A549 (cell line): ENCODE measurements around the gene BCL2L12. TPM values are rescaled to one million over a fixed set of nuclear protein-coding genes. Genes with fewer than 3 reads are reported as not detected.

Experiments used
- ATAC-seq, 2 experiments: fragments of 200-7000 bp in 1 of 2; fragments of >200 bp in 1 of 2; cut with Nextera tagmentation in 1 of 2; cut with Tn5 transposase in 1 of 2; 3 replicates each; pipeline versions ENCODE4 v1.8.0 to v1.9.1; 2018 to 2020; ENCODE audit warnings: mild to moderate bottlenecking in 1 of 2, moderate library complexity in 1 of 2
- CTCF ChIA-PET: fragments of 300-600 bp; sonication (Branson Sonifier 250); formaldehyde crosslinking; extraction: SDS; loops from one replicate; lab custom pipeline; 2021; ENCODE audit warnings: antibody characterized with exemption, inconsistent platforms; lab: Yijun Ruan, JAX
- POLR2A ChIA-PET: fragments of 350-600 bp; formaldehyde crosslinking; extraction: SDS; loops from one replicate; lab custom pipeline; 2021; ENCODE audit warnings: antibody characterized with exemption, inconsistent platforms; lab: Yijun Ruan, JAX
- DNase-seq, 2 experiments: peaks; one replicate each; pipeline versions ENCODE4 v3.0.0 to v3.0.0-alpha.2; 2011 to 2016; ENCODE audit warnings: low read depth in 1 of 2, low spot score in 1 of 2
- FAIRE-seq: peaks from 2 replicates; lab custom pipeline; 2011; peaks lifted over from hg19 to GRCh38; lab: Jason Lieb, UNC
- H3K27ac ChIP-seq, 2 experiments: fragments of >200 bp; sonication (Bioruptor Twin); formaldehyde crosslinking; 3 replicates each; pipeline ENCODE4 v1.5.1; 2016 to 2017
- H3K4me1 ChIP-seq: fragments of >200 bp; sonication (Bioruptor Twin); formaldehyde crosslinking; 3 replicates; pipeline ENCODE4 v1.6.1; 2016
- H3K4me2 ChIP-seq: fragments of >200 bp; sonication (Bioruptor Twin); formaldehyde crosslinking; 3 replicates; pipeline ENCODE4 v1.6.1; 2016
- H3K4me3 ChIP-seq: fragments of >200 bp; sonication (Bioruptor Twin); formaldehyde crosslinking; 3 replicates; pipeline ENCODE4 v1.5.1; 2016
- H3K9me3 ChIP-seq: fragments of >200 bp; sonication (Bioruptor Twin); formaldehyde crosslinking; 3 replicates; pipeline ENCODE4 v1.6.1; 2016
- ATOH8 ChIP-seq: fragments of 250-450 bp; sonication (Bioruptor Pico); IDR thresholded peaks from 2 replicates; pipeline ENCODE4 v1.5.0; 2020; ENCODE audit warnings: low read depth, mild to moderate bottlenecking, moderate library complexity
- CHD2 ChIP-seq: fragments of 150-350 bp; IDR thresholded peaks from 2 replicates; pipeline ENCODE4 v1.6.1; 2014; ENCODE audit warnings: low read length; ENCODE audit not compliant: partially characterized antibody
- EHF ChIP-seq: fragments of 250-450 bp; sonication (Bioruptor Pico); IDR thresholded peaks from 2 replicates; pipeline ENCODE4 v1.5.0; 2020; ENCODE audit warnings: mild to moderate bottlenecking
- ESRRA ChIP-seq: fragments of 150-350 bp; IDR thresholded peaks from 2 replicates; pipeline ENCODE4 v1.6.1; 2014; ENCODE audit warnings: mild to moderate bottlenecking, low read length, borderline replicate concordance
- GATA3 ChIP-seq: IDR thresholded peaks from 2 replicates; pipeline ENCODE4 v1.6.1; 2012; ENCODE audit warnings: borderline replicate concordance
- HMGXB4 ChIP-seq: fragments of 250-450 bp; sonication (Bioruptor Pico); IDR thresholded peaks from 2 replicates; pipeline ENCODE4 v1.5.0; 2021; ENCODE audit warnings: mild to moderate bottlenecking, moderate library complexity, borderline replicate concordance
- HOXA7 ChIP-seq: fragments of 250-450 bp; sonication (Bioruptor Pico); IDR thresholded peaks from 2 replicates; pipeline ENCODE4 v1.5.0; 2020; ENCODE audit warnings: mild to moderate bottlenecking, moderate library complexity
- JUN ChIP-seq, 2 experiments: fragments of >200 bp; sonication (Bioruptor Twin); formaldehyde crosslinking; IDR thresholded peaks; 2 replicates in 1 of 2; 3 replicates in 1 of 2; pipeline ENCODE4 v1.6.1; 2016 to 2017
- MAX ChIP-seq: IDR thresholded peaks from 2 replicates; pipeline ENCODE4 v1.6.1; 2012
- NR3C1 ChIP-seq: fragments of >200 bp; sonication (Bioruptor Twin); formaldehyde crosslinking; IDR thresholded peaks from 3 replicates; pipeline ENCODE4 v1.6.1; 2017
- PBX3 ChIP-seq: IDR thresholded peaks from 2 replicates; pipeline ENCODE4 v1.6.1; 2012
- PHF8 ChIP-seq: fragments of 200-600 bp; sonication (generic); IDR thresholded peaks from 2 replicates; pipeline ENCODE4 v1.6.1; 2016; ENCODE audit warnings: low read depth, mild to moderate bottlenecking, antibody characterized with exemption, moderate library complexity, borderline replicate concordance
- RCOR1 ChIP-seq: fragments of 150-350 bp; IDR thresholded peaks from 2 replicates; pipeline ENCODE4 v1.6.1; 2014; ENCODE audit warnings: antibody characterized with exemption, low read length, low read depth
- TFCP2L1 ChIP-seq: fragments of 250-450 bp; sonication (Bioruptor Pico); IDR thresholded peaks from 2 replicates; pipeline ENCODE4 v1.5.0; 2021; ENCODE audit warnings: mild to moderate bottlenecking
- TP53 ChIP-seq: fragments of 250-450 bp; sonication (Bioruptor Pico); IDR thresholded peaks from 2 replicates; pipeline ENCODE4 v1.5.0; 2021; ENCODE audit warnings: mild to moderate bottlenecking, moderate library complexity
- USF2 ChIP-seq: fragments of 450-650 bp; IDR thresholded peaks from 2 replicates; pipeline ENCODE4 v1.6.1; 2014; ENCODE audit warnings: antibody characterized with exemption
- ZFP36 ChIP-seq: fragments of 450-650 bp; IDR thresholded peaks from 2 replicates; pipeline ENCODE4 v1.6.1; 2014; ENCODE audit warnings: borderline replicate concordance; ENCODE audit not compliant: partially characterized antibody
- ZNF302 ChIP-seq: fragments of 250-450 bp; sonication (Bioruptor Pico); IDR thresholded peaks from 2 replicates; pipeline ENCODE4 v1.9.0; 2021; ENCODE audit warnings: inconsistent platforms, mild to moderate bottlenecking, moderate library complexity
- WGBS: methylation state at CpG from one replicate; pipeline ENCODE4 v1.1.6; 2017; ENCODE audit errors: missing lambda C conversion rate; 5-methylcytosine and 5-hydroxymethylcytosine counted together
- polyA plus RNA-seq, 4 experiments: library from polyadenylated mRNA; depleted of rRNA in 3 of 4; stranded (reverse); fragments of >200 nt; fragmentation: RNase III in 1 of 4; extraction: RNeasy Plus Mini Kit Qiagen cat#74134 plus additional on column Dnase treatment in 1 of 4; gene quantifications; 2 replicates in 3 of 4; 3 replicates in 1 of 4; pipeline ENCODE4 v1.2.3, GENCODE V29; 2011 to 2017
- TF ChIP-seq, protein P1 (sequence below): fragments of 200-600 bp; sonication (generic); IDR thresholded peaks from 2 replicates; pipeline ENCODE4 v1.6.1; 2016; ENCODE audit warnings: antibody characterized with exemption, mild to moderate bottlenecking, moderate library complexity

BCL2L12 gene
- polyA plus RNA-seq, 2 of the 4 experiments (the other 2 are of a cell fraction): 26.6 to 53.0 TPM

- TF ChIP-seq, protein P1, sequence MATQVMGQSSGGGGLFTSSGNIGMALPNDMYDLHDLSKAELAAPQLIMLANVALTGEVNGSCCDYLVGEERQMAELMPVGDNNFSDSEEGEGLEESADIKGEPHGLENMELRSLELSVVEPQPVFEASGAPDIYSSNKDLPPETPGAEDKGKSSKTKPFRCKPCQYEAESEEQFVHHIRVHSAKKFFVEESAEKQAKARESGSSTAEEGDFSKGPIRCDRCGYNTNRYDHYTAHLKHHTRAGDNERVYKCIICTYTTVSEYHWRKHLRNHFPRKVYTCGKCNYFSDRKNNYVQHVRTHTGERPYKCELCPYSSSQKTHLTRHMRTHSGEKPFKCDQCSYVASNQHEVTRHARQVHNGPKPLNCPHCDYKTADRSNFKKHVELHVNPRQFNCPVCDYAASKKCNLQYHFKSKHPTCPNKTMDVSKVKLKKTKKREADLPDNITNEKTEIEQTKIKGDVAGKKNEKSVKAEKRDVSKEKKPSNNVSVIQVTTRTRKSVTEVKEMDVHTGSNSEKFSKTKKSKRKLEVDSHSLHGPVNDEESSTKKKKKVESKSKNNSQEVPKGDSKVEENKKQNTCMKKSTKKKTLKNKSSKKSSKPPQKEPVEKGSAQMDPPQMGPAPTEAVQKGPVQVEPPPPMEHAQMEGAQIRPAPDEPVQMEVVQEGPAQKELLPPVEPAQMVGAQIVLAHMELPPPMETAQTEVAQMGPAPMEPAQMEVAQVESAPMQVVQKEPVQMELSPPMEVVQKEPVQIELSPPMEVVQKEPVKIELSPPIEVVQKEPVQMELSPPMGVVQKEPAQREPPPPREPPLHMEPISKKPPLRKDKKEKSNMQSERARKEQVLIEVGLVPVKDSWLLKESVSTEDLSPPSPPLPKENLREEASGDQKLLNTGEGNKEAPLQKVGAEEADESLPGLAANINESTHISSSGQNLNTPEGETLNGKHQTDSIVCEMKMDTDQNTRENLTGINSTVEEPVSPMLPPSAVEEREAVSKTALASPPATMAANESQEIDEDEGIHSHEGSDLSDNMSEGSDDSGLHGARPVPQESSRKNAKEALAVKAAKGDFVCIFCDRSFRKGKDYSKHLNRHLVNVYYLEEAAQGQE: no peak
- no peak for TF ChIP-seq PHF8
- TF ChIP-seq JUN (IDR thresholded peaks at IDR 0.05): no peak
- TF ChIP-seq USF2: no peak
- TF ChIP-seq MAX: no peak
Measured at GRCh38 chr19:49653466-49653806, 12.3 kb upstream of the BCL2L12 start (continued).

DNA sequence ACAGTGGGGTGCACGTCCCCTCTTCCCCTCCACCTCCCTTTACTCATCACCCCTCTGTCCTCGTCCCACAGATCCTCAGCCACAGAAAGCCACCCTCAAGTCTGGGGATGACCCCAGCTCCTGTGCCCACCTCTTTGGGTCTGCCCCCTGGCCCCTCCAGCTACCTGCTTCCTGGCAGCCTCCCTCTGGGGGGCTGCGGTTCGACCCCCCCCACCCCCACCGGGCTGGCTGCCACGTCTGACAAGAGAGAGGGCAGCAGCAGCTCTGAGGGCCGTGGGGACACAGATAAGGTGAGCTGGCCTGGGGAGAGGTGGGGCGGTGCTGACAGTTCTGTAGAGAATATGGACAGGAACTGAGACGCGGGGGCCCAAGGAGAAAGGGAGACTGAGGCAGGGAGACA lies 11.2 kb upstream of the BCL2L12 start:
- WGBS: 93% methylated on average over 8 of the region's 10 CpGs
- Histone ChIP-seq H3K9me3 (no peaks in the 10 kb centered on the region), H3K27ac (no peak overlapping the region), H3K4me1 (no peaks in the 10 kb centered on the region), H3K4me2 (no peak overlapping the region), H3K4me3 (no peak overlapping the region)
- DNase-seq: no peak
- ChIA-PET CTCF (interaction anchor here (1.6 to 21.2 kb wide), 3 partner anchors 10 to 29 kb away, joined by 4 to 326 read pairs (median 117); partner anchors contain the start of genes PRMT1, RRAS and SCAF1), POLR2A (interaction anchor here (2.5 to 2.6 kb wide), 2 partner anchors 12 to 14 kb away, joined by 13 to 14 read pairs; partner anchors contain the start of genes RRAS and SCAF1)
- TF ChIP-seq TFCP2L1 (CRISPR knock-in tag): no peak
- TF ChIP-seq EHF (CRISPR knock-in tag): no peak
- TF ChIP-seq CHD2: no peak
- no peak for TF ChIP-seq NR3C1
- no peak for TF ChIP-seq HOXA7
- no peak for TF ChIP-seq HMGXB4 (CRISPR knock-in tag)
- no peak for TF ChIP-seq TP53 (CRISPR knock-in tag)
- no peak for FAIRE-seq
- ATAC-seq: no peak

DNA sequence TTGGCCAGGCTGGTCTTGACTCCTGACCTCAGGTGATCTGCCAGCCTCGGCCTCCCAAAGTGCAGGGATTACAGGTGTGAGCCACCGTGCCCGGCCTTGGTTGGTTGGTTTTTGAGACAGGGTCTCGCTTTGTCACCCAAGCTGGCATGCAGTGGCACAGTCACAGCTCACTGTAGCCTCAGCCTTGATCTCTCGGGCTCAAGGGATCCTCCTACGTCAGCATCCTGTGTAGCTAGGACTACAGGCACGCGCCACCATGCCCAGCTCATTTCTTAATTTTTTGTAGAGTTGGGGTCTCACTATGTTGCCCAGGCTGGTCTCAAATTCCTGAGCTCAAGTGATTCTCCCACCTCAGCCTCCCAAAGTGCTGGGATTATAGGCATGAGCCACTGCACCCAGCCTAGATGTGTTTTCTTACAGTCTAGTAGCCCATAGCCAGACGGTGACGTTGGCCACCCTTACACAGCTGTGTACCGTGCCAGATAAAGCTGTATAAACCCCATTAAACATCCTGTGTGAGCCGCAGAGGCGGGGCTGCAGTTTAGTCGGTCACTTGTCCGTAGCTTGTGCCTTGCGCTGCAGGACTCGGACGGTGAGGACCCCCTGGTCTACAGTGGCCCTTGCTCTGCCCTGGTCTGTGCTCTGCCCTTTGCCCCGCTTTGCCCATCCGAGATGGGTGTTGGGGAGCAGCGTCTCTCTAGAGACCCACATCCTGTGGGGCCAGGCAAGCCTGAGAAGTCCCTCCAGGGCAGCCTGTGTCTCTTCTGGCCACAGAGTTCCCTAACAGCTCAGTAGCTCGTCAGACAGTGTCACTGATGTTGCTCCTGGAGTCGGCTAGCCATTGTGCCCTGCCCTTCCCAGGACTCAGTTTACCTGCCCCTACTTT lies 9.9 kb upstream of the BCL2L12 start:
- DNase-seq (no peak), FAIRE-seq (no peak), ATAC-seq (no peak)
- Histone ChIP-seq H3K4me3 (no peak overlapping the region), H3K9me3 (0 out of 3 replicates have a peak, but pooled peaks cover 3% of the 10 kb centered on the region), H3K4me2 (no peak overlapping the region), H3K27ac (no peak overlapping the region), H3K4me1 (no peaks in the 10 kb centered on the region)
- CTCF ChIA-PET: interaction anchor here (0.5 to 21.2 kb wide), 7 partner anchors 11 to 289 kb away, joined by 3 to 326 read pairs (median 4); partner anchors contain the start of genes PRMT1, RRAS and SCAF1
- POLR2A ChIA-PET: interaction anchor here (1.0 to 2.6 kb wide), 4 partner anchors 8 to 21 kb away, joined by 3 to 14 read pairs (median 9); partner anchors contain the start of genes RRAS and SCAF1
- WGBS: 92% methylated on average over 23 of the region's 23 CpGs
- TF ChIP-seq ZNF302: no peak
- TF ChIP-seq ZFP36: no peak
- TF ChIP-seq GATA3: no peak
- TF ChIP-seq, protein P1: no peak
- no peak for TF ChIP-seq ESRRA
- no peak for TF ChIP-seq RCOR1
- no peak for TF ChIP-seq PBX3
- TF ChIP-seq MAX: no peak
- TF ChIP-seq NR3C1: no peak
- TF ChIP-seq ATOH8 (CRISPR knock-in tag): no peak
